ENCODE data around the gene GPR139.

GPR139 gene

GRCh38 chr16:19994466-19995170 lies 79.1 kb downstream of the GPR139 start:
- TF ChIP-seq POLR2AphosphoS5 (IDR thresholded peaks at IDR 0.05; ENCODE audit: low read depth) (no peak), SPI1 (IDR thresholded peaks at IDR 0.05; ENCODE audit: borderline replicate concordance, low read depth) (no peak), GABPA (IDR thresholded peaks at IDR 0.05; ENCODE audit: low read depth) (no peak), REST (IDR thresholded peaks at IDR 0.05; ENCODE audit: insufficient replicate concordance, low read depth) (no peak), CTCF (IDR thresholded peaks at IDR 0.05; ENCODE audit: insufficient read depth, low read length) (no peak)
- no peak overlapping the region for H3K4me3 ChIP-seq (replicated peaks; ENCODE audit: insufficient read depth, low read length)
- H3K27ac ChIP-seq (replicated peaks): no peak overlapping the region
- H3K27me3 ChIP-seq (ENCODE audit: insufficient read depth, poor library complexity, severe bottlenecking): no peaks in the 10 kb centered on the region
- no peak for DNase-seq (ENCODE audit: low read depth in 1 of 2, low spot score in 1 of 2)

- no peak for DNase-seq (ENCODE audit: low read depth in 1 of 2, low spot score in 1 of 2)
- Histone ChIP-seq H3K27ac (replicated peaks) (no peak overlapping the region), H3K27me3 (ENCODE audit: insufficient read depth, poor library complexity, severe bottlenecking) (no peaks in the 10 kb centered on the region), H3K4me3 (replicated peaks; ENCODE audit: insufficient read depth, low read length) (no peak overlapping the region)
- no peak for TF ChIP-seq POLR2AphosphoS5 (IDR thresholded peaks at IDR 0.05; ENCODE audit: low read depth)
- TF ChIP-seq REST (IDR thresholded peaks at IDR 0.05; ENCODE audit: insufficient replicate concordance, low read depth): no peak
- TF ChIP-seq SPI1 (IDR thresholded peaks at IDR 0.05; ENCODE audit: borderline replicate concordance, low read depth): no peak
- TF ChIP-seq CTCF (IDR thresholded peaks at IDR 0.05; ENCODE audit: insufficient read depth, low read length): no peak
- TF ChIP-seq GABPA (IDR thresholded peaks at IDR 0.05; ENCODE audit: low read depth): no peak
These were observed 82.1 kb downstream of the GPR139 start for GRCh38 chr16:19991614-19992013.

- no peak for DNase-seq (ENCODE audit: low read depth in 1 of 2, low spot score in 1 of 2)
- Histone ChIP-seq H3K27me3 (ENCODE audit: insufficient read depth, poor library complexity, severe bottlenecking) (no peaks in the 10 kb centered on the region), H3K27ac (replicated peaks) (no peak overlapping the region), H3K4me3 (replicated peaks; ENCODE audit: insufficient read depth, low read length) (no peak overlapping the region)
- no peak for TF ChIP-seq GABPA (IDR thresholded peaks at IDR 0.05; ENCODE audit: low read depth)
- no peak for TF ChIP-seq REST (IDR thresholded peaks at IDR 0.05; ENCODE audit: insufficient replicate concordance, low read depth)
- TF ChIP-seq CTCF (IDR thresholded peaks at IDR 0.05; ENCODE audit: insufficient read depth, low read length): no peak
These were observed 89.6 kb downstream of the GPR139 start for GRCh38 chr16:19984135-19984534.
